GM18505 (cell line): ENCODE measurements around the gene TRIM4.

Source experiments
- ATAC-seq: cut with Tn5 transposase; IDR thresholded peaks from one replicate; pipeline ENCODE4 v1.9.1; 2021; ENCODE audit not compliant: unreplicated experiment
- POLR2A ChIP-seq: IDR thresholded peaks from 4 replicates; pipeline ENCODE4 v1.6.1; 2011; ENCODE audit warnings: borderline replicate concordance; ENCODE audit not compliant: insufficient read depth, insufficient read length; ENCODE audit errors: extremely low read depth

TRIM4 gene

GRCh38 chr7:99843808-99844207 is 75.5 kb downstream of the TRIM4 start:
- ATAC-seq = no peak
- no peak for TF ChIP-seq POLR2A

GRCh38 chr7:99842926-99843325 is 76.4 kb downstream of the TRIM4 start:
- ATAC-seq = no peak
- no peak for TF ChIP-seq POLR2A
